GM10248 (cell line): ENCODE results near the gene KLF2.

Source experiments
- CTCF ChIA-PET: fragments of 300-600 bp; sonication (Branson Sonifier 250); formaldehyde crosslinking; extraction: SDS; loops from one replicate; lab custom pipeline; 2021; ENCODE audit warnings: antibody characterized with exemption; lab: Yijun Ruan, JAX
- POLR2A ChIA-PET: fragments of 350-650 bp; sonication (Branson Sonifier 250); formaldehyde crosslinking; extraction: SDS; loops from one replicate; lab custom pipeline; 2020; ENCODE audit warnings: antibody characterized with exemption; lab: Yijun Ruan, JAX
- DNase-seq: peaks from one replicate; pipeline ENCODE4 v3.0.0; 2012; ENCODE audit errors: extremely low spot score
- CTCF ChIP-seq: IDR thresholded peaks from 2 replicates; pipeline ENCODE4 v1.5.1; 2012; ENCODE audit warnings: mild to moderate bottlenecking, low read depth; ENCODE audit errors: extremely low read depth, missing control alignments, control extremely low read depth

KLF2 gene

GRCh38 chr19:16327911-16328823 lies 3.5 kb downstream of the KLF2 start:
- no peak for TF ChIP-seq CTCF
- no peak for DNase-seq
- POLR2A ChIA-PET: interaction anchor here (0.6 kb wide), 1 partner anchor 39 kb away, joined by 8 read pairs; no protein-coding TSS in a partner anchor

GRCh38 chr19:16328824-16329482 lies 4.3 kb downstream of the KLF2 start:
- CTCF ChIA-PET: interaction anchor here (1.2 to 2.3 kb wide), 5 partner anchors 10 to 82 kb away, joined by 3 to 10 read pairs (median 4); no protein-coding TSS in a partner anchor
- TF ChIP-seq CTCF: peak; percentile 12
- POLR2A ChIA-PET: no interaction called here
- DNase-seq: no peak

More at GRCh38 chr19:16327911-16328823, 3.5 kb downstream of the KLF2 start:
- CTCF ChIA-PET: interaction anchor here (1.2 to 2.3 kb wide), 5 partner anchors 11 to 81 kb away, joined by 3 to 10 read pairs (median 4); no protein-coding TSS in a partner anchor

GRCh38 chr19:16330368-16330801 lies 5.8 kb downstream of the KLF2 start:
- peak; percentile 76 for DNase-seq
- no peak for TF ChIP-seq CTCF
- ChIA-PET POLR2A (interaction anchor here (0.7 kb wide), 1 partner anchor 1466 kb away, joined by 5 read pairs; no protein-coding TSS in a partner anchor), CTCF (interaction anchor here (0.9 to 1.5 kb wide), 2 partner anchors 9 to 11 kb away, joined by 3 to 5 read pairs; no protein-coding TSS in a partner anchor)

- no peak for TF ChIP-seq CTCF
- ChIA-PET POLR2A (interaction anchor here (0.6 to 0.7 kb wide), 2 partner anchors 354 to 1466 kb away, joined by 3 to 5 read pairs; no protein-coding TSS in a partner anchor), CTCF (interaction anchor here (0.9 to 1.5 kb wide), 2 partner anchors 8 to 10 kb away, joined by 3 to 5 read pairs; no protein-coding TSS in a partner anchor)
Observed at GRCh38 chr19:16330806-16331690, 6.4 kb downstream of the KLF2 start.

GRCh38 chr19:16333001-16333586 lies 8.5 kb downstream of the KLF2 start:
- POLR2A ChIA-PET: no interaction called here
- CTCF ChIA-PET: no interaction called here
- no peak for DNase-seq
- TF ChIP-seq CTCF: no peak

More at GRCh38 chr19:16330806-16331690, 6.4 kb downstream of the KLF2 start:
- no peak for DNase-seq
